H9 (cell line): ENCODE results near the gene FOXK1. TPM values are rescaled to one million over a fixed set of nuclear protein-coding genes. Genes with fewer than 3 reads are reported as not detected.

Experiments used
- DNase-seq: peaks from one replicate; pipeline ENCODE4 v3.0.0-alpha.2; 2017
- H2AFZ ChIP-seq: one replicate; pipeline ENCODE4 v1.6.1; 2013; ENCODE audit warnings: mild to moderate bottlenecking, low read length, control low read depth, moderate library complexity
- H2AK5ac ChIP-seq: 2 replicates; pipeline ENCODE4 v1.6.1; 2013; ENCODE audit warnings: low read length, control low read depth, mixed read lengths; ENCODE audit not compliant: insufficient read length
- H2BK120ac ChIP-seq: one replicate; pipeline ENCODE4 v1.6.1; 2013; ENCODE audit warnings: low read depth, mild to moderate bottlenecking, low read length, control low read depth, inconsistent platforms; ENCODE audit not compliant: poor library complexity, severe bottlenecking
- H2BK12ac ChIP-seq: 2 replicates; pipeline ENCODE4 v1.6.1; 2013; ENCODE audit warnings: low read length, control low read depth, mixed read lengths, low read depth; ENCODE audit not compliant: insufficient read length
- H2BK15ac ChIP-seq: 2 replicates; pipeline ENCODE4 v1.6.1; 2013; ENCODE audit warnings: low read depth, low read length, control low read depth
- H2BK20ac ChIP-seq: one replicate; pipeline ENCODE4 v1.6.1; 2013; ENCODE audit warnings: low read depth, mild to moderate bottlenecking, low read length, control low read depth, inconsistent platforms; ENCODE audit not compliant: poor library complexity, severe bottlenecking
- H2BK5ac ChIP-seq: 2 replicates; pipeline ENCODE4 v1.6.1; 2013; ENCODE audit warnings: low read length, control low read depth, mixed read lengths; ENCODE audit not compliant: insufficient read length
- H3K14ac ChIP-seq: 2 replicates; pipeline ENCODE4 v1.6.1; 2013; ENCODE audit warnings: low read length, control low read depth; ENCODE audit not compliant: insufficient read depth
- H3K18ac ChIP-seq: 2 replicates; pipeline ENCODE4 v1.6.1; 2013; ENCODE audit warnings: low read depth, mild to moderate bottlenecking, mixed read lengths, low read length, control low read depth; ENCODE audit not compliant: insufficient read length
- H3K23ac ChIP-seq: 2 replicates; pipeline ENCODE4 v1.6.1; 2013; ENCODE audit warnings: low read length, control low read depth, mixed read lengths, low read depth; ENCODE audit not compliant: insufficient read length
- H3K23me2 ChIP-seq: 2 replicates; pipeline ENCODE4 v1.6.1; 2013; ENCODE audit warnings: low read depth, mild to moderate bottlenecking, mixed read lengths, low read length, control low read depth; ENCODE audit not compliant: insufficient read length, poor library complexity, severe bottlenecking
- H3K27ac ChIP-seq: 2 replicates; pipeline ENCODE4 v1.5.1; 2013; ENCODE audit warnings: low read length, control low read depth, mixed read lengths, low read depth; ENCODE audit not compliant: insufficient read length
- H3K27me3 ChIP-seq: 2 replicates; pipeline ENCODE4 v1.6.1; 2013; ENCODE audit warnings: low read length, control low read depth, inconsistent platforms; ENCODE audit not compliant: insufficient read depth
- H3K4ac ChIP-seq: 2 replicates; pipeline ENCODE4 v1.6.1; 2013; ENCODE audit warnings: low read depth, mild to moderate bottlenecking, control low read depth, inconsistent platforms, low read length, moderate library complexity
- H3K4me1 ChIP-seq: 2 replicates; pipeline ENCODE4 v1.6.1; 2013; ENCODE audit warnings: low read length, control low read depth, inconsistent platforms; ENCODE audit not compliant: insufficient read depth
- H3K4me2 ChIP-seq: 2 replicates; pipeline ENCODE4 v1.6.1; 2013; ENCODE audit warnings: low read length, control low read depth, mixed read lengths; ENCODE audit not compliant: insufficient read length, insufficient read depth
- H3K56ac ChIP-seq: 2 replicates; pipeline ENCODE4 v1.6.1; 2013; ENCODE audit warnings: low read depth, mild to moderate bottlenecking, mixed read lengths, low read length, control low read depth; ENCODE audit not compliant: insufficient read length
- H3K79me1 ChIP-seq: 2 replicates; pipeline ENCODE4 v1.6.1; 2013; ENCODE audit warnings: low read depth, mild to moderate bottlenecking, moderate library complexity, low read length, control low read depth, inconsistent platforms; ENCODE audit not compliant: insufficient read depth, poor library complexity, severe bottlenecking
- H3K79me2 ChIP-seq: 2 replicates; pipeline ENCODE4 v1.6.1; 2013; ENCODE audit warnings: low read length, control low read depth, inconsistent platforms; ENCODE audit not compliant: insufficient read depth
- H3K9ac ChIP-seq: 2 replicates; pipeline ENCODE4 v1.6.1; 2013; ENCODE audit warnings: low read length, control low read depth, mixed read lengths; ENCODE audit not compliant: insufficient read length; ENCODE audit errors: extremely low read depth
- H3K9me3 ChIP-seq: one replicate; pipeline ENCODE4 v1.6.1; 2013; ENCODE audit warnings: low read depth, low read length, inconsistent platforms; ENCODE audit not compliant: control insufficient read depth
- H3T11ph ChIP-seq: one replicate; pipeline ENCODE4 v1.6.1; 2013; ENCODE audit warnings: mild to moderate bottlenecking, low read length, control low read depth, inconsistent platforms
- H4K20me1 ChIP-seq: one replicate; pipeline ENCODE4 v1.6.1; 2013; ENCODE audit not compliant: control insufficient read depth, insufficient read length, insufficient read depth
- H4K5ac ChIP-seq: 2 replicates; pipeline ENCODE4 v1.6.1; 2013; ENCODE audit warnings: low read depth, mild to moderate bottlenecking, mixed read lengths, low read length, control low read depth; ENCODE audit not compliant: insufficient read length
- H4K8ac ChIP-seq: replicated peaks from 2 replicates; pipeline ENCODE4 v1.6.1; 2013; ENCODE audit warnings: low read length, control low read depth, mixed read lengths, low read depth; ENCODE audit not compliant: insufficient read length
- H4K91ac ChIP-seq: 2 replicates; pipeline ENCODE4 v1.6.1; 2013; ENCODE audit warnings: low read depth, mild to moderate bottlenecking, moderate library complexity, mixed read lengths, low read length, control low read depth; ENCODE audit not compliant: insufficient read length
- H3K27ac Mint-ChIP-seq, 3 experiments: 2 replicates in 2 of 3; 3 replicates in 1 of 3; pipeline ENCODE4 v1.8.0; 2020 to 2021; ENCODE audit warnings: mixed read lengths in 3 of 3, mild to moderate bottlenecking in 1 of 3, moderate library complexity in 1 of 3
- H3K27me3 Mint-ChIP-seq: 2 replicates; pipeline ENCODE4 v1.8.0; 2021; ENCODE audit warnings: low read depth, mild to moderate bottlenecking, moderate library complexity, mixed read lengths
- H3K36me3 Mint-ChIP-seq, 3 experiments: 2 replicates in 2 of 3; 3 replicates in 1 of 3; pipeline ENCODE4 v1.8.0; 2020 to 2021; ENCODE audit warnings: low read depth in 3 of 3, mixed read lengths in 3 of 3; ENCODE audit not compliant: insufficient read depth in 1 of 3
- H3K4me1 Mint-ChIP-seq, 2 experiments: 2 replicates each; pipeline ENCODE4 v1.8.0; 2020; ENCODE audit warnings: mixed read lengths in 2 of 2
- H3K4me3 Mint-ChIP-seq, 2 experiments: 2 replicates in 1 of 2; 3 replicates in 1 of 2; pipeline ENCODE4 v1.8.0; 2020 to 2021; ENCODE audit warnings: mild to moderate bottlenecking in 2 of 2, mixed read lengths in 2 of 2, moderate library complexity in 1 of 2
- H3K9me3 Mint-ChIP-seq, 2 experiments: 2 replicates in 1 of 2; 3 replicates in 1 of 2; pipeline ENCODE4 v1.8.0; 2020; ENCODE audit warnings: mild to moderate bottlenecking in 2 of 2, mixed read lengths in 2 of 2, moderate library complexity in 1 of 2
- WGBS: extraction: QIAGEN DNeasy Blood & Tissue Kit; methylation state at CpG from one replicate; pipeline ENCODE4 v1.1.7; 2013; ENCODE audit warnings: missing lambda C conversion rate, low lambda C conversion rate, mixed read lengths; ENCODE audit not compliant: insufficient read length; ENCODE audit errors: extremely low coverage; 5-methylcytosine and 5-hydroxymethylcytosine counted together
- total RNA-seq: library from RNA; stranded (reverse); gene quantifications from 2 replicates; pipeline ENCODE4 v1.2.1, GENCODE V29; 2021
- TF ChIP-seq, protein P1 (sequence below): fragments of 200-600 bp; sonication (generic); conservative IDR thresholded peaks from 3 replicates; pipeline ENCODE4 v1.8.0; 2021; ENCODE audit warnings: antibody characterized with exemption, mild to moderate bottlenecking

FOXK1 gene
- total RNA-seq, 1 experiment from 2014 or later = 14.4 TPM

- no peaks in the 10 kb centered on the region; the same call in 1 of the 2 replicates for H3K27me3 ChIP-seq
- peak overlapping the region; percentile 2 for H3K18ac ChIP-seq
- no CpG with 5 or more reads among the region's 15 CpGs for WGBS
- no peaks in the 10 kb centered on the region for H3K9me3 ChIP-seq
- H3K79me2 ChIP-seq = no peaks in the 10 kb centered on the region
- no peak overlapping the region for H2BK12ac ChIP-seq
- no peak overlapping the region for H3K4ac ChIP-seq
- H3K79me1 ChIP-seq = no peaks in the 10 kb centered on the region
- no peak overlapping the region for H3K14ac ChIP-seq
- Mint-ChIP-seq H3K4me1 (peaks cover 14 to 15% of the 10 kb centered on the region in 2 experiments), H3K9me3 (no peaks in the 10 kb centered on the region; a peak in 1 of 5 replicates), H3K4me3 (no peak overlapping the region), H3K27me3 (peaks cover 54% of the 10 kb centered on the region), H3K36me3 (peaks cover 9 to 14% (median 13%) of the 10 kb centered on the region in 3 experiments), H3K27ac (peak overlapping the region in 1 of 3 experiments; percentile 30; a peak in 1 of 7 replicates)
- no peak overlapping the region for H3K23ac ChIP-seq
- H4K91ac ChIP-seq = no peak overlapping the region
- no peak overlapping the region for H3K9ac ChIP-seq
- no peak overlapping the region for H3K56ac ChIP-seq
- H3K4me1 ChIP-seq = no peaks in the 10 kb centered on the region
- no peak overlapping the region for H3T11ph ChIP-seq
- H2AK5ac ChIP-seq = no peak overlapping the region
- no peak overlapping the region for H2AFZ ChIP-seq
- no peaks in the 10 kb centered on the region for H3K23me2 ChIP-seq
- no peak overlapping the region for H4K8ac ChIP-seq
- no peaks in the 10 kb centered on the region for H4K20me1 ChIP-seq
- no peak overlapping the region for H2BK120ac ChIP-seq
- no peak for DNase-seq
- no peak overlapping the region for H4K5ac ChIP-seq
- no peak overlapping the region for H2BK5ac ChIP-seq
- no peak overlapping the region for H2BK20ac ChIP-seq
- no peak overlapping the region for H3K27ac ChIP-seq
- TF ChIP-seq, protein P1, sequence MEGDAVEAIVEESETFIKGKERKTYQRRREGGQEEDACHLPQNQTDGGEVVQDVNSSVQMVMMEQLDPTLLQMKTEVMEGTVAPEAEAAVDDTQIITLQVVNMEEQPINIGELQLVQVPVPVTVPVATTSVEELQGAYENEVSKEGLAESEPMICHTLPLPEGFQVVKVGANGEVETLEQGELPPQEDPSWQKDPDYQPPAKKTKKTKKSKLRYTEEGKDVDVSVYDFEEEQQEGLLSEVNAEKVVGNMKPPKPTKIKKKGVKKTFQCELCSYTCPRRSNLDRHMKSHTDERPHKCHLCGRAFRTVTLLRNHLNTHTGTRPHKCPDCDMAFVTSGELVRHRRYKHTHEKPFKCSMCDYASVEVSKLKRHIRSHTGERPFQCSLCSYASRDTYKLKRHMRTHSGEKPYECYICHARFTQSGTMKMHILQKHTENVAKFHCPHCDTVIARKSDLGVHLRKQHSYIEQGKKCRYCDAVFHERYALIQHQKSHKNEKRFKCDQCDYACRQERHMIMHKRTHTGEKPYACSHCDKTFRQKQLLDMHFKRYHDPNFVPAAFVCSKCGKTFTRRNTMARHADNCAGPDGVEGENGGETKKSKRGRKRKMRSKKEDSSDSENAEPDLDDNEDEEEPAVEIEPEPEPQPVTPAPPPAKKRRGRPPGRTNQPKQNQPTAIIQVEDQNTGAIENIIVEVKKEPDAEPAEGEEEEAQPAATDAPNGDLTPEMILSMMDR = no peak
- H3K4me2 ChIP-seq = no peak overlapping the region
- H2BK15ac ChIP-seq = no peak overlapping the region
Measured at GRCh38 chr7:4737300-4737699, 55.2 kb downstream of the FOXK1 start.
